ENCODE measurements around the gene ULK1. TPM values are rescaled to one million over a fixed set of nuclear protein-coding genes. Genes with fewer than 3 reads are reported as not detected.

ULK1 gene
- total RNA-seq, 1 donor = 9.1 TPM

DNA sequence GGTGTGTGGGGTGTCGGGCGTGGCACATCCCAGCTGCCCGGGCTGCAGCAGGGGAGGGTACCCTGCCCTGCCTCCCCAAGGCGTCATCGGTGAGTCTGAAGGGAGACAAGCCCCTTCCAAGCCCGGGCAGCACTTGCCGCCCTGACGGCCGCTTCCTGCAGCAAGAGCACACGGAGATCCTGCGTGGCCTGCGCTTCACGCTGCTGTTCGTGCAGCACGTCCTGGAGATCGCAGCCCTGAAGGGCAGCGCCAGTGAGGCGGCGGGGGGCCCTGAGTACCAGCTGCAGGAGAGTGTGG, 24.6 kb downstream of the ULK1 start:
- H3K4me3 ChIP-seq (ENCODE audit: low read depth, low read length) = no peak overlapping the region
- DNase-seq (ENCODE audit: low read depth) = no peak
- TF ChIP-seq, protein P1, sequence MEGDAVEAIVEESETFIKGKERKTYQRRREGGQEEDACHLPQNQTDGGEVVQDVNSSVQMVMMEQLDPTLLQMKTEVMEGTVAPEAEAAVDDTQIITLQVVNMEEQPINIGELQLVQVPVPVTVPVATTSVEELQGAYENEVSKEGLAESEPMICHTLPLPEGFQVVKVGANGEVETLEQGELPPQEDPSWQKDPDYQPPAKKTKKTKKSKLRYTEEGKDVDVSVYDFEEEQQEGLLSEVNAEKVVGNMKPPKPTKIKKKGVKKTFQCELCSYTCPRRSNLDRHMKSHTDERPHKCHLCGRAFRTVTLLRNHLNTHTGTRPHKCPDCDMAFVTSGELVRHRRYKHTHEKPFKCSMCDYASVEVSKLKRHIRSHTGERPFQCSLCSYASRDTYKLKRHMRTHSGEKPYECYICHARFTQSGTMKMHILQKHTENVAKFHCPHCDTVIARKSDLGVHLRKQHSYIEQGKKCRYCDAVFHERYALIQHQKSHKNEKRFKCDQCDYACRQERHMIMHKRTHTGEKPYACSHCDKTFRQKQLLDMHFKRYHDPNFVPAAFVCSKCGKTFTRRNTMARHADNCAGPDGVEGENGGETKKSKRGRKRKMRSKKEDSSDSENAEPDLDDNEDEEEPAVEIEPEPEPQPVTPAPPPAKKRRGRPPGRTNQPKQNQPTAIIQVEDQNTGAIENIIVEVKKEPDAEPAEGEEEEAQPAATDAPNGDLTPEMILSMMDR (IDR thresholded peaks at IDR 0.05; ENCODE audit: insufficient read depth, low read length) = no peak

DNA sequence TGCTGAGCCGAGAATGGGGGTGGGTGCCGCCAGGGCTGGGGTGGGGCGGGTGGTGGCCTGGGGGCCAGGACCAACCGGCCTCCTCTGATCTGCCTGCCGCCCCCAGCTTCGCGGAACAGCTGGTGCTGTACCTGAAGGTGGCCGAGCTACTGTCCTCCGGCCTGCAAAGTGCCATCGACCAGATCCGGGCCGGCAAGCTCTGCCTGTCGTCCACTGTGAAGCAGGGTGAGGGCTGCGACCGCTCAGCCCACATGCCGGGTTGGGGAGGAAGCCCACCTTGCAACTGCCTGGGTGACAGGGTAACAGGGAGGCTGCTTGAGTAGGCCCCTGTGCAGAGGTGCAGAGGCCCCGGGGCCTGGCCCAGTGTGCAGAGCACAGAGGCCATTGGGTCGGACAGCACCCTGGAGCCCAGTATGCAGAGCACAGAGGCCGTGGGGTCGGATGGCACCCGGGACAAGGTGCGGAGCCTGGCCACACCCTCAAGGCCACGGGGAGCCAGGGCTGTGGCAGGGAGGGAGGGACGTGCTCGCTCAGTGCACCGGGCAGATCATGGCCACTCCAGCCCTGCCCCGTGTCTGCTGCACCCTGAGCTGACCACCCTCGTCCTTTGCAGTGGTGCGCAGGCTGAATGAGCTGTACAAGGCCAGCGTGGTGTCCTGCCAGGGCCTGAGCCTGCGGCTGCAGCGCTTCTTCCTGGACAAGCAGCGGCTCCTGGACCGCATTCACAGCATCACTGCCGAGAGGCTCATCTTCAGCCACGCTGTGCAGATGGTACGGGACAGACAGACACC, 25.1 kb downstream of the ULK1 start:
- no peak overlapping the region for H3K4me3 ChIP-seq (ENCODE audit: low read depth, low read length)
- DNase-seq (ENCODE audit: low read depth) = no peak
- TF ChIP-seq, protein P1 (IDR thresholded peaks at IDR 0.05; ENCODE audit: insufficient read depth, low read length) = no peak

DNA sequence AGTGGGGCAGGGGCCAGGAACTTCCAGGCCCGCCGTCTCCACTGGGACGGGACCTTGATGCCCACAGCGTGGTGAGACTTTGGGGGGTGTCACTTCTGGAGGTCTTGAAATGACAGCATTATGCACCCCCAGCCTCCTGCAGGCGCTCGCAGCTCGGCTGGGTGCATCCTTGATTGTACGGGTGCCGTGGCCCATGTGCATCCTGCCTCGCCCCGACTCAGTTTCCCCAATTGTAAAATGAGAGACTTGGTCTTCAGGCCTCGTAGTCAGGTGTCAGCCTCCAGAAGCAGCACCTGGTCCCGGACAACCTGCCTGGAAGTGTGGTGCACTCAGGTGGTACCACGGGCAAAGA, 25.7 kb downstream of the ULK1 start:
- DNase-seq (ENCODE audit: low read depth) = no peak
- H3K4me3 ChIP-seq (ENCODE audit: low read depth, low read length) = no peak overlapping the region
- TF ChIP-seq, protein P1 (IDR thresholded peaks at IDR 0.05; ENCODE audit: insufficient read depth, low read length) = no peak

- TF ChIP-seq, protein P1 (IDR thresholded peaks at IDR 0.05; ENCODE audit: insufficient read depth, low read length) = no peak
- no peak overlapping the region for H3K4me3 ChIP-seq (ENCODE audit: low read depth, low read length)
- DNase-seq (ENCODE audit: low read depth) = no peak
Measured at GRCh38 chr12:131920902-131921840, 26.7 kb downstream of the ULK1 start.

DNA sequence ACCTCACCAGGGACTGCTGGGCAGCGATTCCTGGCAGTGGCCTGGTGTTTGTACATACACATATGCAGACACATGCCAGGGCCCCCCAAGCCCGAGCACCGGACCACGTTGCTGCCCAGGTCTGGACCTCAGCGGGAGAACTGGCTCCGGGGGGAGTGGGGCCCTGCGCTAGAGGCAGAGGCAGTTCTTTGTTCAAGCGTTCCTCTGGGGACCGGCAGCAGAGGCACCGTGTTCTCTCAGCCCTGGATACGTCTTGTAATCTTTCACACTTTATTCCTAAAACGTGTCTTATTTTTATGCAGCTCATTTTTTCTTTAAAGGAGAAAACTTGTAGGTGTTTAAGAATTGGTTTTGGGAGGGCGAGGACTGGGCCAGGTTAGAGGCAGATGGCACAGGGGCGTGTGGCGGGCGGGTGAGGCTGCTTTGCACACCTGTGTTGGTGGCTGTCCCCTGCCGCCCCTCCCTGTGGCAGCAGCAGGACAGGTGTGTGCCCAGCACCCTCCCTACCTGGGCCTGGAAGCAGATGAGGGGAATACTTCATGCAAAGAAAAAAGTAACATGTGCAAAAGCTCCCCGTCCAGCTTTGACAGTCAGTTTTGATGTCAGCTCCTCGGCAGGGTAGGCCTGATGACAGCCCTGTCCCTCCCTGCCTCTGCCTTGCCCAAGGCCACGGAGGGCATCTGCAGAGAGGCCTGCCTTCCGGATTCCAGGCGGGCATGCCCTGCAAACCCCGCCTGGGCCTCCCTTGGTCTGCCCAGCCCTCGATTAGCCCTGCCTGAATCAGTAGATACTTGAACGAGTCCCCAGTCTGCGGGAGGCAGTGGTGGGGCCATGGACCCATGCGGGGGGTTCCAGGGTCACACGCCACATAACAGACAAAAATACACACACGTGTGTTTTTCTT, 27.7 kb downstream of the ULK1 start:
- no peak for DNase-seq (ENCODE audit: low read depth)
- no peak overlapping the region for H3K4me3 ChIP-seq (ENCODE audit: low read depth, low read length)
- TF ChIP-seq, protein P1 (IDR thresholded peaks at IDR 0.05; ENCODE audit: insufficient read depth, low read length) = no peak

GRCh38 chr12:131922772-131923171, 28.4 kb downstream of the ULK1 start:
- DNase-seq (ENCODE audit: low read depth) = no peak

More at GRCh38 chr12:131922772-131923171, 28.4 kb downstream of the ULK1 start:
- TF ChIP-seq, protein P1 (IDR thresholded peaks at IDR 0.05; ENCODE audit: insufficient read depth, low read length) = no peak
- H3K4me3 ChIP-seq (ENCODE audit: low read depth, low read length) = no peak overlapping the region

Data from fibroblast of the aortic adventitia (primary cell).